ENCODE measurements around the gene RITA1. TPM values are rescaled to one million over a fixed set of nuclear protein-coding genes. Genes with fewer than 3 reads are reported as not detected.

Gene RITA1
- total RNA-seq, 1 donor from 2014 or later = 21.5 TPM

- peak; percentile 68 for DNase-seq (ENCODE audit: low spot score)
Measured at GRCh38 chr12:113174461-113175384, 10.8 kb upstream of the RITA1 start.

DNA sequence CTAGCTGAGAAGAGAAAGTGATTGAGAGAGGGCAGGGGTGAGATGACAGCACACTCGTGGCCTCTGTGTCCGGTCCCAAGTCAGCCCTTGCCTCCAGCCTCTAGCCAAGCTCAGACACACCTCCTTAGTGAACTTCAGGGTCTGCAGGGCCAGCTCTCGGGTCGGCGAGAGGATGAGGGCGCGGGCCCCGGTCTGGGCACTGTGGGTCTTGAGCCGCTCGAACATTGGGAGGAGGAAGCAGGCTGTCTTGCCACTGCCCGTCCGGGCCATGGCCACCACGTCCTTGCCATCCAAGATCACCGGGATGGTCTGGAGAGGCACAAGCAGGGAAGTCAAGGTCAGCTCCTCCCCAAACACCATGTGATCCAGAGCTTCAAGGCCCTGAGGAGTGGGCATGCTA is 6.5 kb upstream of the RITA1 start:
- DNase-seq (ENCODE audit: low spot score) = no peak

DNA sequence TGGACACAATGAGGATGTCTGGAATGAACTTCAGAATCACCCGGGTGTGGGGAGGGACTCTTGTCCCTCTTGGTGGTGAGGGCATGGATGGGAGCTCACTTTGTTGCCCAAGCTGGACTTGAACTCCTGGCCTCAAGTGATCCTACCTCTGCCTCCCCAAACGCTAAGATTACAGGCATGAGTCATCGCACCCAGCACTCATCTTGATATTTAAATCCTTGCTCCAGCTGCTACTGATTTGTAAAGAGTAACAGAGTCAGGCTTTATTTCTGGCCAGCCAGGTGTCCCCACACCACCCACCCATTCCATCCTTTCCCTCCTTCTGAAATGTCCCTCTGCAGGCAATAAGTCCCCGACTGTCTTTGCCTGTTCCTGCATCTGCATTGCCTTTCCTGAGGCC is 5.2 kb upstream of the RITA1 start:
- no peak for DNase-seq (ENCODE audit: low spot score)

- no peak for DNase-seq (ENCODE audit: low spot score)
Measured at GRCh38 chr12:113181975-113182374, 3.5 kb upstream of the RITA1 start.

GRCh38 chr12:113183030-113183589 is 2.4 kb upstream of the RITA1 start:
- DNase-seq (ENCODE audit: low spot score) = no peak

DNA sequence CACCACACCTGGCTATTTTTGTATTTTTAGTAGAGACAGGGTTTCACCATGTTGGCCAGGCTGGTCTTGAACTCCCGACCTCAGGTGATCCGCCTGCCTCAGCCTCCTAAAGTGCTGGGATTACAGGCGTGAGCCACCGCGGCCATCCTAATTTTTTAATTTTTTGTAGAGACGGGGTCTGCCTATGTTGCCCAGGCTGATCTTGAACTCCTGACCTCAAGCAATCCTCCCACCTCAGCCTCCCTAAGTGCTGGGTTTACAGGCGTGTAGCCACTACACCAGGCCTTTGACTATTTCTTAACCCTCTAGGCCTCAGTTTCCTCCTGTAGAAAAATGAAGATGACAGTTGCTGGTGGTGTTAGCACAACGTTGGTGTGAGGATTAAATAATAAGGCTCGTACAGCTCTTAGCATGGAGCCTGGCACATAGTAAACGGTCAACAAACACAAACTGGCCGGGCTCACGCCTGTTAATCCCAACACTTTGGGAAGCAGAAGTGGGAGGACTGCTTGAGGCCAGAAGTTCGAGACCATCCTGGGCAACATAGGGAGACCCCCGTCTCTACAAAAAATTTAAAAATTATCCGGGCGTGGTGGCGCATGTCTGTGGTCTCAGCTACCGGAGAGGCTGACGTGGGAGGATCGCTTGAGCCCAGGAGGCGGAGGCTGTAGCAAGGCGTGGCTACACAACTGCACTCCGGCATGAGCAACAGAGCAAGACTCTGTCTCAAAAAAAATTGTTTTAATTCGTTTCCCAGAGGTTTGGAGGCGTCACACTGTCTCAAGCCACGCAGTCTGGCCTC is 1.2 kb upstream of the RITA1 start:
- DNase-seq (ENCODE audit: low spot score) = no peak

- DNase-seq (ENCODE audit: low spot score) = peak; percentile 89
Measured at GRCh38 chr12:113184900-113185179, 681 bp upstream of the RITA1 start.

DNA sequence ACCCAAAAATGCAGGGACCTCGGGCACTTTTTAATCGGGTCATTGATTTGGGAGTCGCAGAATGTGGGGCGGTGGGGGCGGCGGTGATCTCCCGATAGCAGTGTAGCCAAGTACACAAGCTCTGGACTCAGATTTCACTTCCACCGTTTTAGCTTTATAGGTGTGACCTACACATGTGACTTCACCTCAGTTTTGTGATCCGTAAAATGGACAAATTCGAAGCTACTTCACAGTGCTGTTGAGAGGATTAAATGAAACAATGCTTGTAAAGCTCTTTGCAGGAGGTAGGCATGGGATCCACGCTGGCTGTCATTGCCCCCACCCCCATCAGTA is 478 bp downstream of the RITA1 start:
- no peak for DNase-seq (ENCODE audit: low spot score)

GRCh38 chr12:113186666-113187325 is 1.3 kb downstream of the RITA1 start:
- DNase-seq (ENCODE audit: low spot score) = no peak

DNA sequence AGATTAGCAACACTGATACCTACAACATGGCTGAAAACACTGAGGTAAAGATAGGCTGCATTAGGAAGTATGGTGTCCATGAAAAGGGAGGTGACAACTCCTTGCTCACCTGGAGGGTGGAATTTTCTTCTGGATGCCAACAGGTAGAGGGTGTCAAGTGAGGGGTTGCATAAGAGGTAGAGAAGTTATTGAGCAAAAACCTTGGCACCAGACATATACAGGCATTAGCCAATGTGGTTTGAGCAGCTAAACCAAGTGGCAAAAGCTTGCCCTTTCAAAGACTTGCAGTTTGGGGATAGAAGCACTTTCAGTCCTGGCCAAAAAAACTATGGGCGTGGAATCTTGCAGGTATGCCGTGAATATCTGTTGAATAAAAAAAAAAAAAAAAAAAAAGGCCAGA is 3.8 kb downstream of the RITA1 start:
- no peak for DNase-seq (ENCODE audit: low spot score)

GRCh38 chr12:113190761-113191160 is 5.2 kb downstream of the RITA1 start:
- no peak for DNase-seq (ENCODE audit: low spot score)

DNA sequence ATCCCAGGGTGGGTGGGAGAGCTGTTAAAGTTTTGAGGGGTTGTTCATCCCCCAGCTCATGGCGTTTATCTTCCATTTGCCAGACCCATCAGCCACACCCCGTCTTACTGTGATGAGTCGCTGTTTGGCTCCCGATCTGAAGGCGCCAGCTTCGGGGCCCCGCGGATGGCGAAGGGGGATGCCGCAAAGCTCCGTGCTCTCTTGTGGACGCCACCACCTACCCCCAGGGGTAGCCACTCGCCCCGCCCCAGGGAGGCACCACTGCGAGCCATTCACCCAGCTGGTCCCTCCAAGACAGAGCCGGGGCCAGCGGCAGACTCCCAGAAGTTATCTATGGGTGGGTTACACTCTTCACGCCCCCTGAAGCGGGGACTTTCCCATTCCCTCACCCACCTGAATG is 5.7 kb downstream of the RITA1 start:
- DNase-seq (ENCODE audit: low spot score) = no peak

DNA sequence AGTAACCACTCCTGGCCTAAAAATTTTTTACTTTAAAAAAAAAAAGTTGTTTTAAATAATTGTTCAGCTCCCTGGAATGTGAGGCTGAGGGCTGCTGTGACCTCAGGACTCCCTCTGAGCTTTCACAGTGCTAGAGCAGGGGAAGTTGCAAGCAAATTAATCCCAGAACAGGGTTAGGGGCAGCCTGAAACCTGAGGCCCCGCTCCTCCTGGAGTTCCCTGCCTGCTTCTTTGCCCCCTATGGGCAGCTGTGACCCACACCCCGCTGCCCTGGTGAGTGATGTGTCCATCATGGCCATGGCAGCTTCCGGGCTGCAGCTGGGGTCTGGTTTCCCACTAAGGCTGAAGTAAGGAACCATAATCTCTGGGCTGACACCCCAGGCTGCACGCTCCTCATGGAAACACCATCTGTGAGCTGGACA is 9.5 kb downstream of the RITA1 start:
- DNase-seq (ENCODE audit: low spot score) = no peak

- no peak for DNase-seq (ENCODE audit: low spot score)
Measured at GRCh38 chr12:113195598-113195997, 10.1 kb downstream of the RITA1 start.

DNA sequence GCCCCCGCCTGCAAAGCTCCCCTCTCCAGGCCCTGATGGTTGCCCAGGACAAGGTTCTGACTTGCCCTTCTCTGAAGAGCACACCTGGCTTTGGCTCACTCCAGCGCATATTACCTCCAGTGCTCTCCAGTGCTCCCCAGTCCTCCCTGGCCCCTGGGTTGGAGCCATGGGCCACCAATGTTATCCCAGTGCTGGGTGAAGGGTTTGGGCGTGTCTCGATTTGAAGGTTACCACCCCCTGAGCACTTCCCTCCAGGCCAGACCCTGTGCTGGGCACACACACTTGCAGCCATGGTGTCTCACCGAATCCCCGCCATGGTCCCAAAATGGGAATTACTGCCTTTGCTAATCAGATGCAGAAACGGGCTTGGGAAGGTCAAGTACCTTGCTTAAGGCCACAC is 11.1 kb downstream of the RITA1 start:
- DNase-seq (ENCODE audit: low spot score) = no peak

DNA sequence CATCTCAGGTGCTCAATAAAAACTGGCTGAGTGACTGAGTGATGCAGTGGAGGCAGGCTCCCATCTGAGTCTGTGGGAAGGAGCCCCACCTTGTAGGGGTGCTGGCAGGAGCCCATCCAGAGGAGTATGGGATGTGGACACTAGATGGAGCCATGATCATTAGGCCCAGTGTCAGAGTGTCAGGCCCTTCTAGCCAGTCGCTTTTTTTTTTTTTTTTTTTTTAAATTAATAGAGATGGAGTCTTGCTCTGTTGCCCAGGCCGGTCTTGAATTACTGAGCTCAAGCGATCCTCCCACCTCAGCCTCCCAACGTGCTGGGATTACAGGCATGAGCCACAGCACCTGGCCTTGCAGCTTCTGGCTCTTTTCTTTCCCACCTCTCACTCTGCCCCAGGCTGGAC is 11.5 kb downstream of the RITA1 start:
- DNase-seq (ENCODE audit: low spot score) = peak; percentile 76

GRCh38 chr12:113197518-113198077 is 12.1 kb downstream of the RITA1 start:
- no peak for DNase-seq (ENCODE audit: low spot score)

- DNase-seq (ENCODE audit: low spot score) = no peak
Measured at GRCh38 chr12:113198296-113198695, 12.8 kb downstream of the RITA1 start.

DNA sequence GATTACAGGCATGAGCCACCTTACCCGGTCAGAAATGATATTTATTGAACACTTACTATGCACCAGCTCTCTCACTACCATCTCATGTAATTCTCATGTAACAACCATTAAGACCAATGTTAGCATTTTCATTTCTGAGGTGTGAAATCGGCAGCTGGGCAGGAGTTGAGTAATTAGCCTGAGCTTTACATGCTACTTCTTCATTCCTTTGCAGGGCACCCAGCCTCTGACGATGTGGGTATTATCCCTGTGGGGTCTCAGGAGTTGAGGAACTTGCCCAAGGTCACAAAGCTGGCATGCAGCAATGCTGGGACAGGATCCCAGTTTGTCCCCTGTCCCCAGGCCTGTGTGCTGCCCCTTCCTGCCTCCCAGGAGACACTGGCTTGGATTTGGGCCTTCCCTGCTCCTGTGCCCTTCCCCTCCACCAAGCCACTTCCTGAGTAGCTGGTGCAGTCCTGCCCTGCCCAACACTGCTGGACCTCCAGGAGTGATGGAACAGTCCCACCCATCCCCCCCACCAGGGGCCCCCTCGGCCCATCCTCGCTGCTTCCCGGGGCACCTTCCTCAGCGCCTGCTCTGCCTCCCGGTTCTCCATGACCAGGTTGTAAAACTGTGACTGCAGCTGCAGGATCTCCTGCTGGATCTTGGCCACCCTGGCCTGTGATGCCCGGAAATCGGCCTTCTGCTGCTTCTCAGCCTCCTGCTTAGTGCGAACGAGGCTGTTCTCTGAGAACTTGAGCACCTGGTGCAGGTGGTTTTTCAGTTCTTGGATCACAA is 14.7 kb downstream of the RITA1 start:
- DNase-seq (ENCODE audit: low spot score) = no peak

DNA sequence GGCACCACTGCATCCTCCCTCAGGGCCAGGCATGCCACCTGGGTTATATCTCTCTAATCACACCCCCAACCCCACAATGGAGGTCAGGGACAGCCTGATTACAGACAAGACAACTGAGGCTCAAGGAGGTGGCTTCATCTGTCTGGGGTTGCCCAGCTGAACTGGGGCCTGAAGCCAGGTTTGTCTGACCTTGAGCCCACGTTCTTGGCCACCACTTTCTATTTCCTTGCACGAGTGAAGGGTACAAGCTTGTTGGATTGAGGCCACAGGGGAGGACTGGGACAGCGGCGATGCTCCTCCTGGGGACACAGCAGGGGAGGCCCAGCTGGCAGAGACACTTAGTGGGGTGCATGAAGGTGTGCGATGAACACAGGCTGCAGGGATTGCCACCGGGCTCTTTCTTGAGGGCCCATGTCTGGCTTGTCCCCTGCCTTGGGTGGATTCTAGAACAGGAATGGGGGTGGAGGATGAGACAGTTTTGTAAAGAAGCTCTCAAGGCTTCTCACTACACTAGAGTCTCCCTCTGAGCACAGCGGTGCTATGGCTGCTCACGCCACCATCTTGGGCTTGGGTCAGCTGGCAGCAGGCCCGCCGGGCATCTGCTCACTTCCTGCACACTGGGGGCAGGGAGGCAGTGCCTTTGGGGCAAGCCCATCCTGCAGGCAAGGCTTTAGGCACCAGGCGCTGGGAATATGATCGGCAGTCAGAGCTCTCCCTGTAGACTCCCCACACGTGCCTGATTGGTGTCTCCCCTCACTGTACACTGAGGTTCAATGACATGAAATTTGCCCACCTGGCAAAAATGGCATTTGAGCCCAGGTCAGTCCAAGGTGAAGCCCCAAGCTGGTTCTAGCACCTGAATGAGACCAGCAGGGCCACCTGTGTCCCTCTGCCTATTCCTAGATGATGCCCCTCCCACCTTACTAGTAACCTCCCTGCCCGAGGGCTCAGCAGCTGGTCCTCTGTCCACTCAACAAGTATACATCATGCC is 16.0 kb downstream of the RITA1 start:
- DNase-seq (ENCODE audit: low spot score) = no peak
